H9 (cell line): Measurements from ENCODE around the gene KCNG1. TPM values are rescaled to one million over a fixed set of nuclear protein-coding genes. Genes with fewer than 3 reads are reported as not detected.
A peak's percentile ranks its signal among the peaks of the same experiment; 100 is the strongest.

ENCODE experiments used
- DNase-seq: peaks from one replicate; pipeline ENCODE4 v3.0.0-alpha.2; 2017
- H2AFZ ChIP-seq: one replicate; pipeline ENCODE4 v1.6.1; 2013; ENCODE audit warnings: mild to moderate bottlenecking, low read length, control low read depth, moderate library complexity
- H2AK5ac ChIP-seq: 2 replicates; pipeline ENCODE4 v1.6.1; 2013; ENCODE audit warnings: low read length, control low read depth, mixed read lengths; ENCODE audit not compliant: insufficient read length
- H2BK120ac ChIP-seq: one replicate; pipeline ENCODE4 v1.6.1; 2013; ENCODE audit warnings: low read depth, mild to moderate bottlenecking, low read length, control low read depth, inconsistent platforms; ENCODE audit not compliant: poor library complexity, severe bottlenecking
- H2BK12ac ChIP-seq: 2 replicates; pipeline ENCODE4 v1.6.1; 2013; ENCODE audit warnings: low read length, control low read depth, mixed read lengths, low read depth; ENCODE audit not compliant: insufficient read length
- H2BK15ac ChIP-seq: 2 replicates; pipeline ENCODE4 v1.6.1; 2013; ENCODE audit warnings: low read depth, low read length, control low read depth
- H2BK20ac ChIP-seq: one replicate; pipeline ENCODE4 v1.6.1; 2013; ENCODE audit warnings: low read depth, mild to moderate bottlenecking, low read length, control low read depth, inconsistent platforms; ENCODE audit not compliant: poor library complexity, severe bottlenecking
- H2BK5ac ChIP-seq: 2 replicates; pipeline ENCODE4 v1.6.1; 2013; ENCODE audit warnings: low read length, control low read depth, mixed read lengths; ENCODE audit not compliant: insufficient read length
- H3K14ac ChIP-seq: 2 replicates; pipeline ENCODE4 v1.6.1; 2013; ENCODE audit warnings: low read length, control low read depth; ENCODE audit not compliant: insufficient read depth
- H3K18ac ChIP-seq: 2 replicates; pipeline ENCODE4 v1.6.1; 2013; ENCODE audit warnings: low read depth, mild to moderate bottlenecking, mixed read lengths, low read length, control low read depth; ENCODE audit not compliant: insufficient read length
- H3K23ac ChIP-seq: 2 replicates; pipeline ENCODE4 v1.6.1; 2013; ENCODE audit warnings: low read length, control low read depth, mixed read lengths, low read depth; ENCODE audit not compliant: insufficient read length
- H3K23me2 ChIP-seq: 2 replicates; pipeline ENCODE4 v1.6.1; 2013; ENCODE audit warnings: low read depth, mild to moderate bottlenecking, mixed read lengths, low read length, control low read depth; ENCODE audit not compliant: insufficient read length, poor library complexity, severe bottlenecking
- H3K27ac ChIP-seq: 2 replicates; pipeline ENCODE4 v1.5.1; 2013; ENCODE audit warnings: low read length, control low read depth, mixed read lengths, low read depth; ENCODE audit not compliant: insufficient read length
- H3K27me3 ChIP-seq: 2 replicates; pipeline ENCODE4 v1.6.1; 2013; ENCODE audit warnings: low read length, control low read depth, inconsistent platforms; ENCODE audit not compliant: insufficient read depth
- H3K4ac ChIP-seq: 2 replicates; pipeline ENCODE4 v1.6.1; 2013; ENCODE audit warnings: low read depth, mild to moderate bottlenecking, control low read depth, inconsistent platforms, low read length, moderate library complexity
- H3K4me1 ChIP-seq: 2 replicates; pipeline ENCODE4 v1.6.1; 2013; ENCODE audit warnings: low read length, control low read depth, inconsistent platforms; ENCODE audit not compliant: insufficient read depth
- H3K4me2 ChIP-seq: 2 replicates; pipeline ENCODE4 v1.6.1; 2013; ENCODE audit warnings: low read length, control low read depth, mixed read lengths; ENCODE audit not compliant: insufficient read length, insufficient read depth
- H3K56ac ChIP-seq: 2 replicates; pipeline ENCODE4 v1.6.1; 2013; ENCODE audit warnings: low read depth, mild to moderate bottlenecking, mixed read lengths, low read length, control low read depth; ENCODE audit not compliant: insufficient read length
- H3K79me1 ChIP-seq: 2 replicates; pipeline ENCODE4 v1.6.1; 2013; ENCODE audit warnings: low read depth, mild to moderate bottlenecking, moderate library complexity, low read length, control low read depth, inconsistent platforms; ENCODE audit not compliant: insufficient read depth, poor library complexity, severe bottlenecking
- H3K79me2 ChIP-seq: 2 replicates; pipeline ENCODE4 v1.6.1; 2013; ENCODE audit warnings: low read length, control low read depth, inconsistent platforms; ENCODE audit not compliant: insufficient read depth
- H3K9ac ChIP-seq: 2 replicates; pipeline ENCODE4 v1.6.1; 2013; ENCODE audit warnings: low read length, control low read depth, mixed read lengths; ENCODE audit not compliant: insufficient read length; ENCODE audit errors: extremely low read depth
- H3K9me3 ChIP-seq: one replicate; pipeline ENCODE4 v1.6.1; 2013; ENCODE audit warnings: low read depth, low read length, inconsistent platforms; ENCODE audit not compliant: control insufficient read depth
- H3T11ph ChIP-seq: one replicate; pipeline ENCODE4 v1.6.1; 2013; ENCODE audit warnings: mild to moderate bottlenecking, low read length, control low read depth, inconsistent platforms
- H4K20me1 ChIP-seq: one replicate; pipeline ENCODE4 v1.6.1; 2013; ENCODE audit not compliant: control insufficient read depth, insufficient read length, insufficient read depth
- H4K5ac ChIP-seq: 2 replicates; pipeline ENCODE4 v1.6.1; 2013; ENCODE audit warnings: low read depth, mild to moderate bottlenecking, mixed read lengths, low read length, control low read depth; ENCODE audit not compliant: insufficient read length
- H4K8ac ChIP-seq: replicated peaks from 2 replicates; pipeline ENCODE4 v1.6.1; 2013; ENCODE audit warnings: low read length, control low read depth, mixed read lengths, low read depth; ENCODE audit not compliant: insufficient read length
- H4K91ac ChIP-seq: 2 replicates; pipeline ENCODE4 v1.6.1; 2013; ENCODE audit warnings: low read depth, mild to moderate bottlenecking, moderate library complexity, mixed read lengths, low read length, control low read depth; ENCODE audit not compliant: insufficient read length
- H3K27ac Mint-ChIP-seq, 3 experiments: 2 replicates in 2 of 3; 3 replicates in 1 of 3; pipeline ENCODE4 v1.8.0; 2020 to 2021; ENCODE audit warnings: mixed read lengths in 3 of 3, mild to moderate bottlenecking in 1 of 3, moderate library complexity in 1 of 3
- H3K27me3 Mint-ChIP-seq: 2 replicates; pipeline ENCODE4 v1.8.0; 2021; ENCODE audit warnings: low read depth, mild to moderate bottlenecking, moderate library complexity, mixed read lengths
- H3K36me3 Mint-ChIP-seq, 3 experiments: 2 replicates in 2 of 3; 3 replicates in 1 of 3; pipeline ENCODE4 v1.8.0; 2020 to 2021; ENCODE audit warnings: low read depth in 3 of 3, mixed read lengths in 3 of 3; ENCODE audit not compliant: insufficient read depth in 1 of 3
- H3K4me1 Mint-ChIP-seq, 2 experiments: 2 replicates each; pipeline ENCODE4 v1.8.0; 2020; ENCODE audit warnings: mixed read lengths in 2 of 2
- H3K4me3 Mint-ChIP-seq, 2 experiments: 2 replicates in 1 of 2; 3 replicates in 1 of 2; pipeline ENCODE4 v1.8.0; 2020 to 2021; ENCODE audit warnings: mild to moderate bottlenecking in 2 of 2, mixed read lengths in 2 of 2, moderate library complexity in 1 of 2
- H3K9me3 Mint-ChIP-seq, 2 experiments: 2 replicates in 1 of 2; 3 replicates in 1 of 2; pipeline ENCODE4 v1.8.0; 2020; ENCODE audit warnings: mild to moderate bottlenecking in 2 of 2, mixed read lengths in 2 of 2, moderate library complexity in 1 of 2
- CTCF ChIP-seq: fragments of 200-600 bp; sonication (generic); conservative IDR thresholded peaks from 3 replicates; pipeline ENCODE4 v1.8.0; 2021; ENCODE audit warnings: antibody characterized with exemption, mild to moderate bottlenecking
- WGBS: extraction: QIAGEN DNeasy Blood & Tissue Kit; methylation state at CpG from one replicate; pipeline ENCODE4 v1.1.7; 2013; ENCODE audit warnings: missing lambda C conversion rate, low lambda C conversion rate, mixed read lengths; ENCODE audit not compliant: insufficient read length; ENCODE audit errors: extremely low coverage; 5-methylcytosine and 5-hydroxymethylcytosine counted together
- total RNA-seq: library from RNA; stranded (reverse); gene quantifications from 2 replicates; pipeline ENCODE4 v1.2.1, GENCODE V29; 2021

The KCNG1 gene
- total RNA-seq, 1 experiment from 2014 or later = 13.2 TPM

- Histone ChIP-seq H4K20me1 (no peaks in the 10 kb centered on the region), H3K79me1 (no peaks in the 10 kb centered on the region), H2AFZ (no peak overlapping the region), H3T11ph (no peak overlapping the region), H3K14ac (peak overlapping the region; percentile 89), H4K91ac (no peak overlapping the region), H3K56ac (no peak overlapping the region), H3K4ac (no peak overlapping the region), H3K23ac (no peak overlapping the region), H2BK20ac (no peak overlapping the region), H3K27me3 (peaks cover 17% of the 10 kb centered on the region; the same call in 1 of the 2 replicates), H4K5ac (no peak overlapping the region), H3K4me1 (peaks cover 4% of the 10 kb centered on the region; the same call in 1 of the 2 replicates), H3K9me3 (no peaks in the 10 kb centered on the region), H3K79me2 (no peaks in the 10 kb centered on the region), H3K27ac (no peak overlapping the region), H2BK15ac (no peak overlapping the region), H3K18ac (no peak overlapping the region), H2BK120ac (no peak overlapping the region), H2BK12ac (no peak overlapping the region), H2AK5ac (no peak overlapping the region), H3K4me2 (peak overlapping the region; percentile 74), H3K9ac (no peak overlapping the region), H3K23me2 (peaks cover 8% of the 10 kb centered on the region), H4K8ac (no peak overlapping the region), H2BK5ac (no peak overlapping the region)
- Mint-ChIP-seq H3K27ac (peak overlapping the region in 1 of 3 experiments; percentile 13; a peak in 1 of 7 replicates), H3K27me3 (peaks cover 55% of the 10 kb centered on the region), H3K4me1 (peaks cover 32 to 39% of the 10 kb centered on the region in 2 experiments), H3K36me3 (peaks cover 2 to 10% (median 7%) of the 10 kb centered on the region in 3 experiments; a peak in 6 of 7 replicates), H3K4me3 (peak overlapping the region; percentile 57 to 81), H3K9me3 (no peaks in the 10 kb centered on the region; a peak in 2 of 5 replicates)
- no CpG with 5 or more reads among the region's 39 CpGs for WGBS
- DNase-seq = no peak
- no peak for TF ChIP-seq CTCF
Observed at GRCh38 chr20:51022227-51022802, 592 bp downstream of the KCNG1 start.
